ENCODE data around the gene PRSS57.

DNA sequence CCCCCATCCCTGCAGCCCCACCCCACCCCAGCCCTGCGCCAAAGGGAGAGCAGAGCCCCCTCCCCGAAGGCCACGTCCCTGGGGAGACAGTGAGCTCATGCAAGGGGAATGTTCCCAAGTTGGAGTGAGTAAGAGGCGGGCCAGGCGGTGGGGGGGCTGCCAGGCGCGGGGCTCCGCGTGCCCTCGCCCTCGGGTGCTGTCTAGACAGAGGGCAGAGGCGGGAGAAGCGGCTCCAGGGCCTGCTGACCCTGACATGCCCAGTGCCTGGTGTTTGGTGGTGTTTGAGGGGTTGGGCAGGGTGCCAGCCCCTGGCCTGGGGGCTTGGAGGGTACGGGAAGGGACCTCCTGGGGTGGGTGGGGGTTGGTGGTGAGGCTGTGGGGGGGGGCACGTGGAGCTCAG is 18.1 kb downstream of the PRSS57 start:
- TF ChIP-seq CTCF (IDR thresholded peaks at IDR 0.05; ENCODE audit: low read length), result no peak
- no peak for TF ChIP-seq EZH2 (optimal IDR thresholded peaks at IDR 0.05; ENCODE audit: low read depth, low read length)
- no peak for TF ChIP-seq EZH2phosphoT487 (IDR thresholded peaks at IDR 0.05; ENCODE audit: low read length)
